ENCODE data around the gene SLC6A1. TPM values are rescaled to one million over a fixed set of nuclear protein-coding genes. Genes with fewer than 3 reads are reported as not detected.

SLC6A1 gene
- total RNA-seq, 1 donor: not detected

GRCh38 chr3:11001658-11002021 is 9.1 kb downstream of the SLC6A1 start:
- Histone ChIP-seq H3K4me1 (ENCODE audit: insufficient read depth, low read length) (no peaks in the 10 kb centered on the region), H3K79me2 (ENCODE audit: insufficient read depth, low read length) (no peaks in the 10 kb centered on the region), H3K36me3 (ENCODE audit: insufficient read depth, low read length) (no peaks in the 10 kb centered on the region), H3K4me2 (ENCODE audit: insufficient read depth, low read length) (no peak overlapping the region), H3K27me3 (ENCODE audit: insufficient read depth, low read length) (peaks cover 39% of the 10 kb centered on the region), H3K27ac (ENCODE audit: low read depth, low read length) (no peak overlapping the region), H4K20me1 (ENCODE audit: insufficient read depth, low read length) (no peaks in the 10 kb centered on the region), H3K9me3 (ENCODE audit: low read depth, low read length) (no peaks in the 10 kb centered on the region), H3K4me3 (ENCODE audit: insufficient read depth, low read length) (no peak overlapping the region), H2AFZ (ENCODE audit: low read length) (no peak overlapping the region)
- TF ChIP-seq, protein P1, sequence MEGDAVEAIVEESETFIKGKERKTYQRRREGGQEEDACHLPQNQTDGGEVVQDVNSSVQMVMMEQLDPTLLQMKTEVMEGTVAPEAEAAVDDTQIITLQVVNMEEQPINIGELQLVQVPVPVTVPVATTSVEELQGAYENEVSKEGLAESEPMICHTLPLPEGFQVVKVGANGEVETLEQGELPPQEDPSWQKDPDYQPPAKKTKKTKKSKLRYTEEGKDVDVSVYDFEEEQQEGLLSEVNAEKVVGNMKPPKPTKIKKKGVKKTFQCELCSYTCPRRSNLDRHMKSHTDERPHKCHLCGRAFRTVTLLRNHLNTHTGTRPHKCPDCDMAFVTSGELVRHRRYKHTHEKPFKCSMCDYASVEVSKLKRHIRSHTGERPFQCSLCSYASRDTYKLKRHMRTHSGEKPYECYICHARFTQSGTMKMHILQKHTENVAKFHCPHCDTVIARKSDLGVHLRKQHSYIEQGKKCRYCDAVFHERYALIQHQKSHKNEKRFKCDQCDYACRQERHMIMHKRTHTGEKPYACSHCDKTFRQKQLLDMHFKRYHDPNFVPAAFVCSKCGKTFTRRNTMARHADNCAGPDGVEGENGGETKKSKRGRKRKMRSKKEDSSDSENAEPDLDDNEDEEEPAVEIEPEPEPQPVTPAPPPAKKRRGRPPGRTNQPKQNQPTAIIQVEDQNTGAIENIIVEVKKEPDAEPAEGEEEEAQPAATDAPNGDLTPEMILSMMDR (IDR thresholded peaks at IDR 0.05; ENCODE audit: extremely low read depth, low read depth, low read length): no peak
- DNase-seq (ENCODE audit: insufficient read length, low spot score, missing footprints): no peak

- no peaks in the 10 kb centered on the region for H3K4me1 ChIP-seq (ENCODE audit: insufficient read depth, low read length)
- TF ChIP-seq, protein P1 (IDR thresholded peaks at IDR 0.05; ENCODE audit: extremely low read depth, low read depth, low read length): no peak
- no peak overlapping the region for H3K27ac ChIP-seq (ENCODE audit: low read depth, low read length)
- no peak for DNase-seq (ENCODE audit: insufficient read length, low spot score, missing footprints)
- H3K79me2 ChIP-seq (ENCODE audit: insufficient read depth, low read length): no peaks in the 10 kb centered on the region
- no peaks in the 10 kb centered on the region for H4K20me1 ChIP-seq (ENCODE audit: insufficient read depth, low read length)
- H3K27me3 ChIP-seq (ENCODE audit: insufficient read depth, low read length): peaks cover 37% of the 10 kb centered on the region
- no peaks in the 10 kb centered on the region for H3K9me3 ChIP-seq (ENCODE audit: low read depth, low read length)
- H3K4me3 ChIP-seq (ENCODE audit: insufficient read depth, low read length): no peak overlapping the region
- H3K4me2 ChIP-seq (ENCODE audit: insufficient read depth, low read length): no peak overlapping the region
- H2AFZ ChIP-seq (ENCODE audit: low read length): no peak overlapping the region
- H3K36me3 ChIP-seq (ENCODE audit: insufficient read depth, low read length): no peaks in the 10 kb centered on the region
Observed at GRCh38 chr3:11002371-11002807, 9.8 kb downstream of the SLC6A1 start.

GRCh38 chr3:11004563-11004962 is 12.0 kb downstream of the SLC6A1 start:
- TF ChIP-seq, protein P1 (IDR thresholded peaks at IDR 0.05; ENCODE audit: extremely low read depth, low read depth, low read length): no peak
- H3K4me3 ChIP-seq (ENCODE audit: insufficient read depth, low read length): no peak overlapping the region
- H4K20me1 ChIP-seq (ENCODE audit: insufficient read depth, low read length): no peaks in the 10 kb centered on the region
- no peaks in the 10 kb centered on the region for H3K36me3 ChIP-seq (ENCODE audit: insufficient read depth, low read length)
- no peak overlapping the region for H3K4me2 ChIP-seq (ENCODE audit: insufficient read depth, low read length)
- peaks cover 33% of the 10 kb centered on the region for H3K27me3 ChIP-seq (ENCODE audit: insufficient read depth, low read length)
- no peak overlapping the region for H2AFZ ChIP-seq (ENCODE audit: low read length)
- no peak for DNase-seq (ENCODE audit: insufficient read length, low spot score, missing footprints)
- H3K27ac ChIP-seq (ENCODE audit: low read depth, low read length): no peak overlapping the region
- no peaks in the 10 kb centered on the region for H3K4me1 ChIP-seq (ENCODE audit: insufficient read depth, low read length)
- H3K9me3 ChIP-seq (ENCODE audit: low read depth, low read length): no peaks in the 10 kb centered on the region
- no peaks in the 10 kb centered on the region for H3K79me2 ChIP-seq (ENCODE audit: insufficient read depth, low read length)

GRCh38 chr3:11005686-11006256 is 13.2 kb downstream of the SLC6A1 start:
- no peak for DNase-seq (ENCODE audit: insufficient read length, low spot score, missing footprints)
- Histone ChIP-seq H3K27ac (ENCODE audit: low read depth, low read length) (no peak overlapping the region), H3K9me3 (ENCODE audit: low read depth, low read length) (no peaks in the 10 kb centered on the region), H4K20me1 (ENCODE audit: insufficient read depth, low read length) (no peaks in the 10 kb centered on the region), H2AFZ (ENCODE audit: low read length) (no peak overlapping the region), H3K79me2 (ENCODE audit: insufficient read depth, low read length) (no peaks in the 10 kb centered on the region), H3K4me3 (ENCODE audit: insufficient read depth, low read length) (no peak overlapping the region), H3K27me3 (ENCODE audit: insufficient read depth, low read length) (peaks cover 26% of the 10 kb centered on the region), H3K36me3 (ENCODE audit: insufficient read depth, low read length) (no peaks in the 10 kb centered on the region), H3K4me2 (ENCODE audit: insufficient read depth, low read length) (no peak overlapping the region), H3K4me1 (ENCODE audit: insufficient read depth, low read length) (no peaks in the 10 kb centered on the region)
- TF ChIP-seq, protein P1 (IDR thresholded peaks at IDR 0.05; ENCODE audit: extremely low read depth, low read depth, low read length): no peak
